BLaER1 treated with 17β-estradiol and CSF1 and Interleukin-3, amounts not matched to agents 10 nM and 100 nM (cell line): ENCODE measurements around the gene RFTN1.

ENCODE experiments used
- H3K27ac ChIP-seq, 11 experiments: shearing (Covaris generic); formaldehyde crosslinking; 2 replicates each; pipeline ENCODE4 v1.8.1; 2022
- H3K27me3 ChIP-seq, 11 experiments: shearing (Covaris generic); formaldehyde crosslinking; 2 replicates each; pipeline ENCODE4 v1.8.1; 2022
- H3K36me3 ChIP-seq, 11 experiments: shearing (Covaris generic); formaldehyde crosslinking; 2 replicates each; pipeline ENCODE4 v1.8.1; 2022
- H3K4me1 ChIP-seq, 10 experiments: shearing (Covaris generic); formaldehyde crosslinking; 2 replicates each; pipeline ENCODE4 v1.8.1; 2022
- H3K4me2 ChIP-seq, 11 experiments: shearing (Covaris generic); formaldehyde crosslinking; 2 replicates each; pipeline ENCODE4 v1.8.1; 2022
- H3K4me3 ChIP-seq, 10 experiments: shearing (Covaris generic); formaldehyde crosslinking; 2 replicates each; pipeline ENCODE4 v1.8.1; 2022
- H3K9ac ChIP-seq, 11 experiments: shearing (Covaris generic); formaldehyde crosslinking; 2 replicates each; pipeline ENCODE4 v1.8.1; 2022
- H3K9me3 ChIP-seq, 11 experiments: shearing (Covaris generic); formaldehyde crosslinking; replicated peaks in 1 of 11; 2 replicates each; pipeline ENCODE4 v1.8.1; 2022
- H4K20me1 ChIP-seq, 11 experiments: shearing (Covaris generic); formaldehyde crosslinking; 2 replicates each; pipeline ENCODE4 v1.8.1; 2022
- Cebpa-rat ChIP-seq, 11 experiments: shearing (Covaris generic); IDR thresholded peaks; 2 replicates each; pipeline ENCODE4 v1.8.1; 2022

Gene RFTN1

GRCh38 chr3:16290007-16290826 is 223.3 kb downstream of the RFTN1 start:
- H4K20me1 ChIP-seq, result peaks cover 0 to 14% (median 0%) of the 10 kb centered on the region in 11 experiments; a peak in 5 of 22 replicates
- peaks cover 12 to 32% (median 23%) of the 10 kb centered on the region in 11 experiments for H3K9me3 ChIP-seq
- peaks cover 35 to 70% (median 56%) of the 10 kb centered on the region in 10 experiments for H3K4me1 ChIP-seq
- peak overlapping the region; percentile 52 to 82 (median 64) for H3K4me2 ChIP-seq
- H3K36me3 ChIP-seq, result peaks cover 16 to 65% (median 42%) of the 10 kb centered on the region in 11 experiments
- H3K27ac ChIP-seq, result peak overlapping the region in 9 of 11 experiments; percentile 26 to 75 (median 68); a peak in 15 of 22 replicates
- peak overlapping the region in 5 of 11 experiments; percentile 1 to 54 (median 16); a peak in 2 of 22 replicates for H3K9ac ChIP-seq
- TF ChIP-seq Cebpa-rat (IDR thresholded peaks at IDR 0.05), result no peak
- H3K4me3 ChIP-seq, result peak overlapping the region in 1 of 10 experiments; percentile 4; a peak in 2 of 20 replicates
- no peaks in the 10 kb centered on the region for H3K27me3 ChIP-seq

DNA sequence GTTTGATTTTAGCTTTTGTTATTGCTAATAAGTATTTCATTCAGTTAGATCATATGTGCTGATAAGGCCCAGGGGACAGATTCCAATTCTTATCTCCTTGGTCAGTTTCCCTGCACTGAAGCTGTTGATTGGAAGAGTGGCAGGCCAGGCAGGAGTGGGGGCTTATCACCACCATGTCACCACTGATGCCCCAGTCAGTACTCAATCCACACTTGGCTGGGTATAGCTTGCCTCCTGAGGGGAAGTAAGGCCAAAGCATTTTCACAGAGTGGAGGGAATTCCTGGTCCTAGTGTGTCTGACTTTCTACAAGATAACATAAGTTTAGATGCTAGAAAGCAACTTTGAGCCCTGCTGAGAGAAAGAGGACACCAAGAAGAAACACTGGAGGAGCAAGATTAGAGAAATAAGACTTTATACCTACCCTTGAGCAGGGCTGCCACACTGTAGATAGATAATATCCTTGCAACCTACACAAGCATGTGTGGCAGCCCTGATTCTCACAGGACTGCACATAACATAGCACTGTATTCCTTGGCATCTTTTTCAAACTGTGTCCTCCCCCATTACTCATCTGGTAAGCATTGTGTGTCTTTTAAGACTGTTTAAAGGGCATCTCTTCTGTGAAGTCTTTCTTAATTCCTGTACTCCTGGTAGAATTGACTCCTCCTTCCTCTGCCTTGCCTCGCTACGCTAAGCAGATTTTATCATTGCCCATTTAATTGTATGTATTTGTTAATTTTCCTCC is 224.2 kb downstream of the RFTN1 start:
- peak overlapping the region; percentile 1 to 82 (median 66); a peak in 13 of 22 replicates for H3K4me2 ChIP-seq
- H3K4me3 ChIP-seq, result no peak overlapping the region
- peaks cover 0 to 14% (median 0%) of the 10 kb centered on the region in 11 experiments; a peak in 5 of 22 replicates for H4K20me1 ChIP-seq
- peaks cover 11 to 60% (median 35%) of the 10 kb centered on the region in 11 experiments; a peak in 21 of 22 replicates for H3K36me3 ChIP-seq
- H3K27ac ChIP-seq, result peak overlapping the region in 6 of 11 experiments; percentile 20 to 59 (median 54); a peak in 10 of 22 replicates
- H3K27me3 ChIP-seq, result no peaks in the 10 kb centered on the region
- peak overlapping the region in 2 of 11 experiments; percentile 11 to 27; a peak in 3 of 22 replicates for H3K9ac ChIP-seq
- peaks cover 11 to 27% (median 21%) of the 10 kb centered on the region in 11 experiments for H3K9me3 ChIP-seq
- peaks cover 35 to 66% (median 54%) of the 10 kb centered on the region in 10 experiments for H3K4me1 ChIP-seq
- TF ChIP-seq Cebpa-rat (IDR thresholded peaks at IDR 0.05), result no peak

DNA sequence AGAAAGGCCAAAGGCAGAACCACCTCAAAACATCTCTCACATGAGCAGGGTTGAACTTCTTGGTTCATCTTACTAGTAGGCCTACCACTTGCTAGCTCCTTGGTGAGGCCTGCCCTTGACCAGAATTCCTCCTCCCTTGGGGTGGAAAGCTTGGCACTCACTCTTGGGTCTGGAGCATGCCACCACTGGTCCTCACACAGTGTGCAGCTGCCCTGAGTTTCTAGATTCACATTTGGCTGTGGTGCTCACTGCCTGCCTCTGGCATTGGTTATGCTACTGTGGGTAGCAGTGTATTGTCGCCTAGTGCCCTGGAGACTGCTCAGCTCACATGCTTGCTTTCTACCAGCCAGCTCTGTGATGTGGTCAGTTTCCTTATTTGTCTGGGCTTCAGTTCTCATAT is 224.8 kb downstream of the RFTN1 start:
- H3K4me2 ChIP-seq, result peak overlapping the region; percentile 1 to 82 (median 66); a peak in 18 of 22 replicates
- H3K9me3 ChIP-seq, result peaks cover 5 to 21% (median 15%) of the 10 kb centered on the region in 11 experiments
- peak overlapping the region in 2 of 11 experiments; percentile 11 to 27; a peak in 2 of 22 replicates for H3K9ac ChIP-seq
- H3K4me1 ChIP-seq, result peaks cover 35 to 66% (median 54%) of the 10 kb centered on the region in 10 experiments
- H3K27me3 ChIP-seq, result no peaks in the 10 kb centered on the region
- H4K20me1 ChIP-seq, result peaks cover 0 to 14% (median 0%) of the 10 kb centered on the region in 11 experiments; a peak in 5 of 22 replicates
- H3K36me3 ChIP-seq, result peaks cover 5 to 60% (median 33%) of the 10 kb centered on the region in 11 experiments; a peak in 21 of 22 replicates
- H3K4me3 ChIP-seq, result no peak overlapping the region
- H3K27ac ChIP-seq, result peak overlapping the region in 8 of 11 experiments; percentile 9 to 60 (median 56); a peak in 13 of 22 replicates
- TF ChIP-seq Cebpa-rat (IDR thresholded peaks at IDR 0.05), result no peak

DNA sequence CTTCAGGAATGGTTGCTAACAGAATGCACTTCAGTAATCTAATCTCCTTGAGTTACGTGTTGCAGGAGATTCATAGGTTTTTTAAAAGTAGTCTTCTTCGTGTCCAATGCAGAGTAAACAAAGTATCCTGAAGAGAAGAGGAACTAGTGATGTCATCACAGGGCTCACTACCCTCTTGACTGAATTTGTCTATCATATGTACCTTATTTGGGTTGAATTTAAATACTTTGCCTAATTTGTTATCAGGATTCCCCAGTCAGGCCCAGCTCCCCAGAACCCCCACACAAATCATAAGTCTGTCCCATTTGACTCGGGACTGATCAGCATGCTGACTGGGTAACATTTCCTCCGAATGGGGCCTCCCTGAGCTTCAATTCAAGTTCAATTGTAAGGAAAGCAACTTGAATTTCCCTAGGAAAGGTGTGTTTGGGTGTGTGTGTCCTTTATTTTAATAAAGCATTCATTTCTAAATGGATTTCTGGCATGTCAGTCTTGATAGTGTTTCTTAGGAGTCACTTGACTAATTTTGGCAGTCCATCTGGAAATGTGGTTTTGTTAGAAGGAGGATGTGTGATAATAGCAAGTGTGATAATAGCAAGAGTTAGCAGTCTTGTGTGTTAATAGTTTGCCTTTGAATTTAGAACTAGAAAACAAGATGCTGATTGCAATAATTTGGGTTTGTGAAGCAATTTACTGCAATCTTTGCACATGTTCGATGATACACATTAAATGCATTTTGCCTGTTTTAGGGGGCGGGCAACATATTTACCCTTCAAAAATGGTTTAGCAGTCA is 226.6 kb downstream of the RFTN1 start:
- Histone ChIP-seq H3K9ac (peak overlapping the region in 1 of 11 experiments; percentile 28; a peak in 2 of 22 replicates), H3K36me3 (peaks cover 17 to 61% (median 34%) of the 10 kb centered on the region in 11 experiments; a peak in 20 of 22 replicates), H3K27ac (peak overlapping the region in 10 of 11 experiments; percentile 28 to 65 (median 54); a peak in 20 of 22 replicates), H4K20me1 (peaks cover 0 to 14% (median 0%) of the 10 kb centered on the region in 11 experiments; a peak in 5 of 22 replicates), H3K4me2 (peak overlapping the region; percentile 39 to 82 (median 66)), H3K4me3 (no peak overlapping the region), H3K9me3 (peaks cover 0 to 5% (median 0%) of the 10 kb centered on the region in 11 experiments; a peak in 4 of 22 replicates), H3K27me3 (no peaks in the 10 kb centered on the region), H3K4me1 (peaks cover 35 to 62% (median 53%) of the 10 kb centered on the region in 10 experiments)
- peak in 2 of 11 experiments; percentile 40 to 48; a peak in 2 of 22 replicates for TF ChIP-seq Cebpa-rat (IDR thresholded peaks at IDR 0.05)

- Histone ChIP-seq H3K27me3 (no peaks in the 10 kb centered on the region), H3K4me3 (no peak overlapping the region), H3K9ac (no peak overlapping the region; a peak in 1 of 22 replicates), H3K9me3 (no peaks in the 10 kb centered on the region), H3K27ac (peak overlapping the region in 10 of 11 experiments; percentile 28 to 60 (median 50); a peak in 16 of 22 replicates), H4K20me1 (peaks cover 0 to 14% (median 0%) of the 10 kb centered on the region in 11 experiments; a peak in 5 of 22 replicates), H3K4me1 (peaks cover 29 to 54% (median 46%) of the 10 kb centered on the region in 10 experiments), H3K36me3 (peaks cover 19 to 68% (median 40%) of the 10 kb centered on the region in 11 experiments; a peak in 20 of 22 replicates), H3K4me2 (peak overlapping the region in 9 of 11 experiments; percentile 50 to 82 (median 67); a peak in 16 of 22 replicates)
- TF ChIP-seq Cebpa-rat (IDR thresholded peaks at IDR 0.05), result no peak
Measured at GRCh38 chr3:16286161-16286560, 227.3 kb downstream of the RFTN1 start.

GRCh38 chr3:16284633-16285032 is 228.9 kb downstream of the RFTN1 start:
- no peak overlapping the region for H3K4me2 ChIP-seq
- H3K36me3 ChIP-seq, result peaks cover 19 to 72% (median 40%) of the 10 kb centered on the region in 11 experiments; a peak in 20 of 22 replicates
- H3K4me1 ChIP-seq, result peaks cover 21 to 40% (median 35%) of the 10 kb centered on the region in 10 experiments
- TF ChIP-seq Cebpa-rat (IDR thresholded peaks at IDR 0.05), result no peak
- no peak overlapping the region for H3K27ac ChIP-seq
- H3K9me3 ChIP-seq, result no peaks in the 10 kb centered on the region
- no peaks in the 10 kb centered on the region for H3K27me3 ChIP-seq
- no peak overlapping the region for H3K9ac ChIP-seq
- peaks cover 0 to 9% (median 0%) of the 10 kb centered on the region in 11 experiments; a peak in 4 of 22 replicates for H4K20me1 ChIP-seq
- no peak overlapping the region for H3K4me3 ChIP-seq

DNA sequence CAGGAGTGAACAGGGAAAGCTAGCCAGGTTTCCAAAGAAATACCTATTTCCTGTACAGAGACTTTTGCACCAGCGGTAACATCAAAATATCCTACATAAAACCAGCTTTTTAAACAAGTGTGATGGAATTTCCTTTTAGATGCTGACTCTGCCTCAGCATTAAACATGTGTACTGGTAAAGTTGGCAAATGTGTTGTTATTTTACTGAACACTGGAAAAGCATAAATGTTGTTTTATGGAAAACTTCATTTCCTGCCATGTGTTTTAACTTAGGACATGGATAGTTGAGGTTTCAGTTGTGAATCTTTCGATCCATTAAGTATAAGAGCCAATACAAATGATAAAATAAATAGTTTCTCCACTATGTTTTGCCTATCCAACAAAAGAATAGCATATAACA is 232.8 kb downstream of the RFTN1 start:
- Histone ChIP-seq H3K9me3 (no peaks in the 10 kb centered on the region), H3K4me1 (peaks cover 0 to 5% (median 0%) of the 10 kb centered on the region in 10 experiments; a peak in 3 of 20 replicates), H4K20me1 (0 out of 22 replicates have a peak, but pooled peaks cover 0 to 8% (median 0%) of the 10 kb centered on the region in 11 experiments), H3K27me3 (no peaks in the 10 kb centered on the region), H3K4me3 (no peak overlapping the region), H3K4me2 (no peak overlapping the region), H3K36me3 (peaks cover 29 to 71% (median 48%) of the 10 kb centered on the region in 11 experiments), H3K27ac (no peak overlapping the region), H3K9ac (no peak overlapping the region)
- no peak for TF ChIP-seq Cebpa-rat (IDR thresholded peaks at IDR 0.05)
